Measurements from ENCODE around the gene ZC3H12D. TPM values are rescaled to one million over a fixed set of nuclear protein-coding genes. Genes with fewer than 3 reads are reported as not detected.

The ZC3H12D gene
- total and polyA plus RNA-seq, 4 donors, result 0.72 to 1.2 (median 0.89) TPM

GRCh38 chr6:149454346-149454848 lies 30.4 kb downstream of the ZC3H12D start:
- H3K27ac ChIP-seq (ENCODE audit: low read depth, low read length), result peak overlapping the region; percentile 54
- no peaks in the 10 kb centered on the region for H3K9me3 ChIP-seq (ENCODE audit: control insufficient read depth, insufficient read depth, low read length)
- 25% methylated on average over 14 of the region's 15 CpGs for WGBS (ENCODE audit: insufficient coverage)
- H3K4me3 ChIP-seq (ENCODE audit: low read depth, low read length), result no peak overlapping the region
- H3K36me3 ChIP-seq (ENCODE audit: control insufficient read depth, insufficient read depth, low read length), result no peaks in the 10 kb centered on the region
- peak; percentile 60 to 93 (median 77) for DNase-seq (ENCODE audit: low read depth in 4 of 6, low spot score in 6 of 6)
- peaks cover 48% of the 10 kb centered on the region for H3K4me1 ChIP-seq (ENCODE audit: control insufficient read depth, insufficient read depth, low read length)
- peaks cover 9% of the 10 kb centered on the region for H3K27me3 ChIP-seq (ENCODE audit: control insufficient read depth, insufficient read depth, low read length)

DNA sequence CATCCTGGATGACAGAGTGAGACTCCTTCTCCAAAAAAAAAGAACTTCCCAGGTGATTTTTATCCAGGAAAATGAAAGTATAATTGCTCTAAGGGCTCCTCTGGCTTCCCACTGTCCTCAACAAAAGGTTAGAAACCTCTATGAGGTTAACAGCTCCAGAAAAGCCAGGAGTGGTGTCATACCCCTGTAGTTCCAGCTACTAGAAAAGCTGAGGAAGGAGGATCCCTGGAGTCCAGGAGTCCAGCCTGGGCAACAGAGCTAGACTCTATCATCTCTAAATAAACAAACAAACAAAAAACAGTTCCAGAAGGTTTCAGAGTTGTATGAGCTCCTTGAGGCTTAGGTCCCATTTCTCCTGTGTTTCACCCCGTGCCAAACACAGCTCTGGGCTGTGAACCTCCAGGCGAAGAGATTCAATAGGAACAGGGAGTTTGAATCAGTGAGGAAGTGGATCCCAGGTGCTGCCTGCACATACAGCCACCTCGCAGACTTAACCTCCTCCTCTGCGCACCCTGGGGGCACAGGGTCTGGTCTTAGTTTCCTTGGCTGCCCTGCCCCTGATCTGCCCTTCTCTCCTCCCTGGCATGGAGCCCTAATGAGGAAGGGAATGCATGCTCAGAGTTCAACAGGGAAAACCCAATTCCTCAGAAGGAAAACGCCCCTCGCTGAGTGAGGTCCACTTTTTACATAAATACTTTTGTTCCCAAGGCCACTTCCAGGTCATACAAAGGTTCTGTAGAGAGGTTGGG lies 31.0 kb downstream of the ZC3H12D start:
- WGBS (ENCODE audit: insufficient coverage), result 100% methylated on average over 2 of the region's 6 CpGs
- peak overlapping the region; percentile 54 for H3K27ac ChIP-seq (ENCODE audit: low read depth, low read length)

DNA sequence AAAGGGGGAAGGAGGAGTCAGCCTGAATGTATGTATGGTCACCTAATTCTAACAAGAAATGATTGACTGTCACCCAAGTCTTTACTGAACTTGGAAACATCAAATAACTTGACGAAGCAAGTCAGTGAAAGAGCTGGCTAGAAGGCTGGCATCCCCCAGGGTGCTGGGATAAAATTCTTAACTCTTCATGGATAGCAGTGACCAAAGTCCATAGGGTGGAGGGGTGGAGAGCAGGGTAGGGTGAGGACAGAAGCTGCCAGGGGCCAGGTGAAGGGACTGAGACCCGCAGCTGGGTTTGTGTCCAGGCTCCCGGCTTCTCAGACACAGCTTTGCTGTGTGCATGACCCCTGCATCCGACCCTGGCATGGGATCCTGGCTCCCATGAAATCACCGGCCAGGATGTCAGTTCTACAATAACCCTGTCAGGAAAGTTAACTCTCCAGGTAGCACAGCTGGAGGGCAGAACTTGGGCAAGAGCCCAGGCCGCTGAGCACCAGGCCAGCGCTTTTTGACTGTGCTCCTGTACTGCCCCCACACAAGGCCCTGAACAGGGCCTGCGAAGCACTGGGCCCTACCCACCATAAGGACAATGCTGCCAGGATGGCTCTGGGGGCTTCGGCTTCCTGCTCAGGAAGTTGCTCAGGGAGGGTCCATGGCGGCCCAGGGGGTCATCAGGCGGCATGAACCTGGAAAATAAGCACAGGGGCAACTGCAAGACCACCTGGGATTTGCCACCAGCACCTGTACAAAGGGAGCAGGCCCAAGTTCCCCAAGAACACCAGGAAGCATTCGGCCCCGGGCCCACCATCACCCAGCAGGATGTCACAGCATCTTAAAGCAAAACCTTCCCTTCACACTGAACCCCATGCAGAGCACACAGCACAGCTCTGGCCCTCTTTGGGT lies 32.5 kb downstream of the ZC3H12D start:
- WGBS (ENCODE audit: insufficient coverage), result 82% methylated on average over 13 of the region's 13 CpGs
- Histone ChIP-seq H3K4me3 (ENCODE audit: low read depth, low read length) (no peak overlapping the region), H3K9me3 (ENCODE audit: control insufficient read depth, insufficient read depth, low read length) (no peaks in the 10 kb centered on the region), H3K36me3 (ENCODE audit: control insufficient read depth, insufficient read depth, low read length) (no peaks in the 10 kb centered on the region), H3K27me3 (ENCODE audit: control insufficient read depth, insufficient read depth, low read length) (peaks cover 9% of the 10 kb centered on the region), H3K4me1 (ENCODE audit: control insufficient read depth, insufficient read depth, low read length) (peaks cover 58% of the 10 kb centered on the region), H3K27ac (ENCODE audit: low read depth, low read length) (no peak overlapping the region)
- no peak for DNase-seq (ENCODE audit: low read depth in 4 of 6, low spot score in 6 of 6)

More for the DNA sequence above, 31.0 kb downstream of the ZC3H12D start:
- Histone ChIP-seq H3K4me3 (ENCODE audit: low read depth, low read length) (no peak overlapping the region), H3K27me3 (ENCODE audit: control insufficient read depth, insufficient read depth, low read length) (peaks cover 9% of the 10 kb centered on the region), H3K36me3 (ENCODE audit: control insufficient read depth, insufficient read depth, low read length) (no peaks in the 10 kb centered on the region), H3K9me3 (ENCODE audit: control insufficient read depth, insufficient read depth, low read length) (no peaks in the 10 kb centered on the region), H3K4me1 (ENCODE audit: control insufficient read depth, insufficient read depth, low read length) (peaks cover 52% of the 10 kb centered on the region)
- DNase-seq (ENCODE audit: low read depth in 4 of 6, low spot score in 6 of 6), result peak in 1 of 6 donors; percentile 36

- H3K27ac ChIP-seq (ENCODE audit: low read depth, low read length), result no peak overlapping the region
- H3K9me3 ChIP-seq (ENCODE audit: control insufficient read depth, insufficient read depth, low read length), result no peaks in the 10 kb centered on the region
- peaks cover 54% of the 10 kb centered on the region for H3K4me1 ChIP-seq (ENCODE audit: control insufficient read depth, insufficient read depth, low read length)
- 5% methylated on average over 36 of the region's 47 CpGs for WGBS (ENCODE audit: insufficient coverage)
- peak in 1 of 6 donors; percentile 57 for DNase-seq (ENCODE audit: low read depth in 4 of 6, low spot score in 6 of 6)
- H3K27me3 ChIP-seq (ENCODE audit: control insufficient read depth, insufficient read depth, low read length), result peaks cover 9% of the 10 kb centered on the region
- H3K36me3 ChIP-seq (ENCODE audit: control insufficient read depth, insufficient read depth, low read length), result no peaks in the 10 kb centered on the region
- H3K4me3 ChIP-seq (ENCODE audit: low read depth, low read length), result peak overlapping the region; percentile 5
Observed at GRCh38 chr6:149451376-149452036, 33.3 kb downstream of the ZC3H12D start.

DNA sequence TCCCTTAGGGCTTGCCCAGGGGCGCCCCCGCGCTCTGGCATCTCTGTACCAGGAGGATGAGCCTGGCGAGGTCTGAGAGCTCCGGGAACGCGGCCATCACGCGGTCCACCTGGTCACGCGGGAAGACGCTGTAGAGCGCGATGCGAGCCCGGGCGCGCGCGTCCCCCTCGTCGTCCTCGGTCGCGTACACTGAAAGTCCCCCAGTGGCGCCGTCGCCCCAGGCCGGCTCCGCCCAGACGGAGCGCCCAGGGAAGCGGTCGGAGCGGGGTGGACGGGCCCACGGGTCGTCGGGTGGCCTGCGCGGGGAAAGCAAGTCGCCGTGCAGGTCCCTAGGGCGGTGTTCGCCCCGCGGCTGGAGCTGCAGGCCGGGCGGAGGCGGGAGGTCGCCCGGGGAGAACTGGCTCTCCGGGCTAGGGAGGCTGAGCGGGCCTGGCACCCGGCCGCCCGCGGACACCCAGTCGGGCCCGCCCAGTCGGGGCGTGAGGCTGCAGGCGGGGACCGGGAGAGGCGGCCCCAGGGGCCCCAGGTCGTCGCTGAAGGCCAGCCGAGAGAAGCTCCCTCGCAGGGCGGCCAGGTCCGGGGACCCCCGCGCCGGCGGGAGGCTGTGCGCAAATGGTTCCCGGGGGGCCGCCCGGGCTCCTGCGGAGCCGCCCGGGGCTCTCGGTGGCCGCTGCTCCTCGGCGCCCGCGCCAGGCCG lies 34.0 kb downstream of the ZC3H12D start:
- 2% methylated on average over 89 of the region's 89 CpGs for WGBS (ENCODE audit: insufficient coverage)
- Histone ChIP-seq H3K9me3 (ENCODE audit: control insufficient read depth, insufficient read depth, low read length) (no peaks in the 10 kb centered on the region), H3K36me3 (ENCODE audit: control insufficient read depth, insufficient read depth, low read length) (no peaks in the 10 kb centered on the region), H3K4me3 (ENCODE audit: low read depth, low read length) (peak overlapping the region; percentile 11), H3K27me3 (ENCODE audit: control insufficient read depth, insufficient read depth, low read length) (peaks cover 9% of the 10 kb centered on the region), H3K4me1 (ENCODE audit: control insufficient read depth, insufficient read depth, low read length) (peaks cover 54% of the 10 kb centered on the region), H3K27ac (ENCODE audit: low read depth, low read length) (no peak overlapping the region)
- DNase-seq (ENCODE audit: low read depth in 4 of 6, low spot score in 6 of 6), result peak in 2 of 6 donors; percentile 57 to 74

DNA sequence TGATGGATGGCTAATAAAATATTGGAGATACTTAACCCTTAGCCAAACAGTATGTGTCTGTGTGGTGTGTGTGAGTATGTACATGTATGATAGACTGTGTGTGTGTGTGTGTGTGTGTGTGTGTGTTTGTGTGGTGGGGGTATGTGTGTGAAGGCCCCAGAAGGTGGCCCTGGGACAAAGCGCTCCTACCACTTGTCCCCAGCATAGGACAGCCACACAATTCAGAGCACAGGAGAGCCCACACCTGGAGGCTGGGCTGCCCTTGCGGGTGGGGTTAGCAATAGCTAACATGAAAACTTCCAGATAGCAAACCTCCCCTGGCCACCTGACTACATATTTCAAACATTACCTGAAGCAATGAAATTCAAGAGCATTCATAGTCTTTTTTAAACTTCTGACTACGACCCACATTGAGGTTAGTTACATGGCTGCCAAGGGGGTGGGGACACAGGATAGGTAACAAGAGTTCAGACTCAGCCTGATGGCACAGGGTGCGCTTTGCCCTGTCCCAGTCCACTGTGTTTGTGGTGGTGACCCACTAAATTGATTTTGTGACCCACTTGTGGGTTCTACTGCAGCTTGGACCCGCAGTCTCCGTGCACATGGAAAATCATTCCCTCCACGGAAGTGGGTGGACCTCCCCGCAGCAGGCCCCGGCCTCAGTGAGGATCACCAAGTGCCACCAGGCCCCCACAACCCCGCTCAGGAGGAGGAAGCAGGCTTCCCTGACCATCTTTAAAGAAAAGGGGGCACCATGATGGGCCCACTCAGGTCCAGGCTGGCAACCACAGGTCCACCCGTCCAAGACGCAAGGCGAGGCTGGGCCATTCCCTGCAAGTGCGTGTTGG lies 34.8 kb downstream of the ZC3H12D start:
- Histone ChIP-seq H3K27me3 (ENCODE audit: control insufficient read depth, insufficient read depth, low read length) (peaks cover 9% of the 10 kb centered on the region), H3K4me1 (ENCODE audit: control insufficient read depth, insufficient read depth, low read length) (peaks cover 48% of the 10 kb centered on the region), H3K27ac (ENCODE audit: low read depth, low read length) (no peak overlapping the region), H3K9me3 (ENCODE audit: control insufficient read depth, insufficient read depth, low read length) (no peaks in the 10 kb centered on the region), H3K36me3 (ENCODE audit: control insufficient read depth, insufficient read depth, low read length) (no peaks in the 10 kb centered on the region), H3K4me3 (ENCODE audit: low read depth, low read length) (peak overlapping the region; percentile 11)
- 91% methylated on average over 14 of the region's 14 CpGs for WGBS (ENCODE audit: insufficient coverage)
- DNase-seq (ENCODE audit: low read depth in 4 of 6, low spot score in 6 of 6), result no peak

GRCh38 chr6:149448821-149449453 lies 35.9 kb downstream of the ZC3H12D start:
- no peak overlapping the region for H3K4me3 ChIP-seq (ENCODE audit: low read depth, low read length)
- H3K36me3 ChIP-seq (ENCODE audit: control insufficient read depth, insufficient read depth, low read length), result no peaks in the 10 kb centered on the region
- H3K27ac ChIP-seq (ENCODE audit: low read depth, low read length), result no peak overlapping the region
- DNase-seq (ENCODE audit: low read depth in 4 of 6, low spot score in 6 of 6), result peak in 1 of 6 donors; percentile 68
- H3K4me1 ChIP-seq (ENCODE audit: control insufficient read depth, insufficient read depth, low read length), result peaks cover 36% of the 10 kb centered on the region
- peaks cover 9% of the 10 kb centered on the region for H3K27me3 ChIP-seq (ENCODE audit: control insufficient read depth, insufficient read depth, low read length)
- WGBS (ENCODE audit: insufficient coverage), result 48% methylated on average over 4 of the region's 5 CpGs
- no peaks in the 10 kb centered on the region for H3K9me3 ChIP-seq (ENCODE audit: control insufficient read depth, insufficient read depth, low read length)

DNA sequence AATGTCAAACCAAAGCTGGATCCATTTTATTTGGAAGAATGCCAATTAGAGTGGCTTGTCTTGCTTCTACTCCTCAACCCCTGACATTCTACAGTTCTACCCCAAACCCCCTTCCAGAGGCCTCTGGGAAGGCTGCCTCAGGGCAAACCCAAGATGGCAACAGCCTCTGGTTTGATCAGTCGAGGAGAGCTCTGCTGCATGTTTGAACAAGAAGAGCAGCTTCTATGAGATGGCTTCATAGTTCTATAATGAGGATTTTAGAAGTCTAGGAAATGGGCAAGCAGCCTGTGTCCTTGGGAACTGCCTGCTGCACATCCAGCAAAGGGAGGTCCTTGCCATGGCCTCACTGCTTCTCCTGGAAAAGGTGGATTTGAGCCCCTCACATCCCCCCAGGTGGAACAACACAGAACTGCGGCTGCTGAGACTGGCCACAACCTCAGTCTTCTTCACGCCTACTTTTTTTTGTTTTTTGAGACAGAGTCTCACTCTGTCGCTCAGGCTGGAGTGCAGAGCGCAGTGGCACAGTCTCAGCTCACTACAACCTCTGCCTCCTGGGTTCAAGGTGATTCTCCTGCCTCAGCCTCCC lies 37.9 kb downstream of the ZC3H12D start:
- Histone ChIP-seq H3K9me3 (ENCODE audit: control insufficient read depth, insufficient read depth, low read length) (no peaks in the 10 kb centered on the region), H3K27ac (ENCODE audit: low read depth, low read length) (no peak overlapping the region), H3K4me3 (ENCODE audit: low read depth, low read length) (no peak overlapping the region), H3K36me3 (ENCODE audit: control insufficient read depth, insufficient read depth, low read length) (no peaks in the 10 kb centered on the region), H3K4me1 (ENCODE audit: control insufficient read depth, insufficient read depth, low read length) (peaks cover 34% of the 10 kb centered on the region), H3K27me3 (ENCODE audit: control insufficient read depth, insufficient read depth, low read length) (peaks cover 9% of the 10 kb centered on the region)
- DNase-seq (ENCODE audit: low read depth in 4 of 6, low spot score in 6 of 6), result no peak
- 91% methylated on average over 5 of the region's 5 CpGs for WGBS (ENCODE audit: insufficient coverage)

All from spinal cord (tissue), 10 donors.